ENCODE data around the gene LYZL6.

DNA sequence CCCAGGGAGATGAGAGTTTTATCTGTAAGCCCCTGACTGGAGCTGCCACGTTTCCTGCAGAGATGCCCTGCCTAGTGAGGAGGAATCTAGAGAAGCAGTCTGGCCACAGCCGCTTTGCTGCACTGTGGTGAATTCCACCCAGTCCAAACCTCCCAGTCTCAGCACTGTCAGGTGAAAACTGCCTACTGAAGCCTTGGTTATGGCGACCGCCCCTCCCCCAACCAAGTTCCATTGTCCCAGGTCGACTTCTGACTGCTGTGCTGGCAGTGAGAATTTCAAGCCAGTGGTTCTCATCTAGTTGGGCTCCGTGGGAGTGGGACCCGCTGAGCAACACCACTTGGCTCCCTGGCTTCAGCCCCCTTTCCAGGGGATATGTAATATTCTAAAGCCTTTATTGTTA is 10.2 kb upstream of the LYZL6 start:
- TF ChIP-seq EZH2 (IDR thresholded peaks at IDR 0.05) (no peak), SIN3A (IDR thresholded peaks at IDR 0.05; ENCODE audit: low read depth) (no peak), CTCF (IDR thresholded peaks at IDR 0.05 in 2 of 3, conservative IDR thresholded peaks at IDR 0.05 in 1 of 3; ENCODE audit: borderline replicate concordance in 1 of 3, insufficient read depth in 1 of 3, low read depth in 2 of 3, low read length in 2 of 3) (no peak), EZH2phosphoT487 (IDR thresholded peaks at IDR 0.05; ENCODE audit: borderline replicate concordance) (no peak), POLR2AphosphoS5 (IDR thresholded peaks at IDR 0.05; ENCODE audit: low read depth, low read length) (no peak), EGR1 (IDR thresholded peaks at IDR 0.05; ENCODE audit: low read depth) (no peak), POLR2A (IDR thresholded peaks at IDR 0.05; ENCODE audit: borderline replicate concordance, extremely low read depth, insufficient read depth, insufficient read length) (no peak), SRF (IDR thresholded peaks at IDR 0.05; ENCODE audit: low read depth) (no peak), RAD21 (IDR thresholded peaks at IDR 0.05; ENCODE audit: low read depth) (no peak)
- TF ChIP-seq, protein P1, sequence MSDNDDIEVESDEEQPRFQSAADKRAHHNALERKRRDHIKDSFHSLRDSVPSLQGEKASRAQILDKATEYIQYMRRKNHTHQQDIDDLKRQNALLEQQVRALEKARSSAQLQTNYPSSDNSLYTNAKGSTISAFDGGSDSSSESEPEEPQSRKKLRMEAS (IDR thresholded peaks at IDR 0.05): no peak
